Measurements from ENCODE around the gene PHETA1.
A peak's percentile ranks its signal among the peaks of the same experiment; 100 is the strongest.

GRCh38 chr12:111368788-111369495, at the start of gene PHETA1:
- TF ChIP-seq CTCF (IDR thresholded peaks at IDR 0.05; ENCODE audit: poor library complexity, severe bottlenecking) (peak; percentile 30), MXI1 (conservative IDR thresholded peaks at IDR 0.05; ENCODE audit: poor library complexity, severe bottlenecking) (peak; percentile 79), RAD21 (conservative IDR thresholded peaks at IDR 0.05) (no peak), EZH2 (IDR thresholded peaks at IDR 0.05; ENCODE audit: borderline replicate concordance, insufficient read depth, low read length, poor library complexity, severe bottlenecking) (no peak), POLR2AphosphoS5 (IDR thresholded peaks at IDR 0.05) (peak; percentile 77), REST (IDR thresholded peaks at IDR 0.05; ENCODE audit: borderline replicate concordance) (peak; percentile 19), EP300 (conservative IDR thresholded peaks at IDR 0.05; ENCODE audit: poor library complexity, severe bottlenecking) (peak; percentile 55)
